ENCODE results near the gene SPRN.

DNA sequence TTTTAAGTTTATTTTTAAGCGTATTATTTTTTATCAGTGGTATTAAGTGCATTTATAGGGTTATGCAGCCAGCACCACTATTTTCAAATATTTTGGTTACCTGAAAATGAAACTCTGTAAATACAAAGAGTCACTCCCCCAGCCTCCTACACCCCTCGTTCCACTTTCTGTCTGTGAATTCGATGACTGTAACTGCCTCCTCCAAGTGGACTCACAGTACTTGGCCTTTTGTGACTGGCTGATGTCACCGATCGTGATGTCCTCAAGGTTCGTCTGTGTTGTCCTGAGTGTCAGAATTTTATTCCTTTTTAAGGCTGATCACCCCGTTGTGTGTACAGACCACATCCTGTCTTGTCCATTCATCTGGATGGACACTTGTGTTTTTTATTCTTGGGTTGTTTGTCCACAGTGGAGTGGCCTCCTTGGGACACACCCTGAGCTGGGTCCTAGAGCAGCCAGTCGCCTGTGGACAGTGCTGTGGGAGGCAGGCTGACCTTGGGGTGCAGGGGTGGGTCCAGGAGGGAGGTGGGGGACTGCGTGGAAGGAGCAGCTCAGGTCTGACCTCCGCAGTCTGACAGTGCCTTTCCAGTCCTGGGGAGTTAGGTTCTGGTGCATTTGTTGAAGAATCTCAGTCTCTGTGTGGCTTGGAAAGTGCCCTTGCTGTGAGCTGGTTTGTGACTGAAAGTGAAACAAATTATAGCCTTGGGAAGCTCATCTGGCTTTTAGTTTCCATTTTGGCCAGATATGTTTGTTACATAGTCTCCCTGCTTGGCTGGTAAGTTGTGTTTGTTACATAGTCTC is 23.6 kb downstream of the SPRN start:
- no peak for TF ChIP-seq RFX5 (IDR thresholded peaks at IDR 0.05; ENCODE audit: low read depth, low read length)
- TF ChIP-seq, protein P1, sequence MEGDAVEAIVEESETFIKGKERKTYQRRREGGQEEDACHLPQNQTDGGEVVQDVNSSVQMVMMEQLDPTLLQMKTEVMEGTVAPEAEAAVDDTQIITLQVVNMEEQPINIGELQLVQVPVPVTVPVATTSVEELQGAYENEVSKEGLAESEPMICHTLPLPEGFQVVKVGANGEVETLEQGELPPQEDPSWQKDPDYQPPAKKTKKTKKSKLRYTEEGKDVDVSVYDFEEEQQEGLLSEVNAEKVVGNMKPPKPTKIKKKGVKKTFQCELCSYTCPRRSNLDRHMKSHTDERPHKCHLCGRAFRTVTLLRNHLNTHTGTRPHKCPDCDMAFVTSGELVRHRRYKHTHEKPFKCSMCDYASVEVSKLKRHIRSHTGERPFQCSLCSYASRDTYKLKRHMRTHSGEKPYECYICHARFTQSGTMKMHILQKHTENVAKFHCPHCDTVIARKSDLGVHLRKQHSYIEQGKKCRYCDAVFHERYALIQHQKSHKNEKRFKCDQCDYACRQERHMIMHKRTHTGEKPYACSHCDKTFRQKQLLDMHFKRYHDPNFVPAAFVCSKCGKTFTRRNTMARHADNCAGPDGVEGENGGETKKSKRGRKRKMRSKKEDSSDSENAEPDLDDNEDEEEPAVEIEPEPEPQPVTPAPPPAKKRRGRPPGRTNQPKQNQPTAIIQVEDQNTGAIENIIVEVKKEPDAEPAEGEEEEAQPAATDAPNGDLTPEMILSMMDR (conservative IDR thresholded peaks at IDR 0.05; ENCODE audit: low read depth, low read length), result no peak
- TF ChIP-seq POLR2A (IDR thresholded peaks at IDR 0.05; ENCODE audit: low read depth, low read length), result no peak
- TF ChIP-seq RCOR1 (IDR thresholded peaks at IDR 0.05; ENCODE audit: insufficient replicate concordance, low read length), result no peak
- TF ChIP-seq BHLHE40 (IDR thresholded peaks at IDR 0.05; ENCODE audit: low read depth, low read length), result no peak
- TF ChIP-seq, protein P2, sequence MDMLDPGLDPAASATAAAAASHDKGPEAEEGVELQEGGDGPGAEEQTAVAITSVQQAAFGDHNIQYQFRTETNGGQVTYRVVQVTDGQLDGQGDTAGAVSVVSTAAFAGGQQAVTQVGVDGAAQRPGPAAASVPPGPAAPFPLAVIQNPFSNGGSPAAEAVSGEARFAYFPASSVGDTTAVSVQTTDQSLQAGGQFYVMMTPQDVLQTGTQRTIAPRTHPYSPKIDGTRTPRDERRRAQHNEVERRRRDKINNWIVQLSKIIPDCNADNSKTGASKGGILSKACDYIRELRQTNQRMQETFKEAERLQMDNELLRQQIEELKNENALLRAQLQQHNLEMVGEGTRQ (IDR thresholded peaks at IDR 0.05; ENCODE audit: low read depth, low read length), result no peak
- TF ChIP-seq, protein P3, sequence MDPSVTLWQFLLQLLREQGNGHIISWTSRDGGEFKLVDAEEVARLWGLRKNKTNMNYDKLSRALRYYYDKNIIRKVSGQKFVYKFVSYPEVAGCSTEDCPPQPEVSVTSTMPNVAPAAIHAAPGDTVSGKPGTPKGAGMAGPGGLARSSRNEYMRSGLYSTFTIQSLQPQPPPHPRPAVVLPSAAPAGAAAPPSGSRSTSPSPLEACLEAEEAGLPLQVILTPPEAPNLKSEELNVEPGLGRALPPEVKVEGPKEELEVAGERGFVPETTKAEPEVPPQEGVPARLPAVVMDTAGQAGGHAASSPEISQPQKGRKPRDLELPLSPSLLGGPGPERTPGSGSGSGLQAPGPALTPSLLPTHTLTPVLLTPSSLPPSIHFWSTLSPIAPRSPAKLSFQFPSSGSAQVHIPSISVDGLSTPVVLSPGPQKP (IDR thresholded peaks at IDR 0.05; ENCODE audit: borderline replicate concordance, low read depth, low read length), result no peak
- TF ChIP-seq RAD21 (IDR thresholded peaks at IDR 0.05; ENCODE audit: low read length), result no peak
- no peak for TF ChIP-seq MAZ (IDR thresholded peaks at IDR 0.05; ENCODE audit: borderline replicate concordance, low read depth, low read length)
- no peak for TF ChIP-seq CEBPB (IDR thresholded peaks at IDR 0.05; ENCODE audit: low read depth, low read length)
- TF ChIP-seq MXI1 (IDR thresholded peaks at IDR 0.05; ENCODE audit: borderline replicate concordance, low read depth, low read length), result no peak

All from IMR-90 (cell line).